NCI-H2107 (cell line): Measurements from ENCODE around the gene SVEP1.
A peak's percentile ranks its signal among the peaks of the same experiment; 100 is the strongest.
"Not testable (repeated sequence)": the region's sequence is repeated elsewhere in the genome, so short reads cannot be mapped to it uniquely, and the experiment has no call there.

Source experiments
- DNase-seq: peaks from one replicate; lab custom pipeline; 2025; lab: John Stamatoyannopoulos, UW

SVEP1 gene

DNA sequence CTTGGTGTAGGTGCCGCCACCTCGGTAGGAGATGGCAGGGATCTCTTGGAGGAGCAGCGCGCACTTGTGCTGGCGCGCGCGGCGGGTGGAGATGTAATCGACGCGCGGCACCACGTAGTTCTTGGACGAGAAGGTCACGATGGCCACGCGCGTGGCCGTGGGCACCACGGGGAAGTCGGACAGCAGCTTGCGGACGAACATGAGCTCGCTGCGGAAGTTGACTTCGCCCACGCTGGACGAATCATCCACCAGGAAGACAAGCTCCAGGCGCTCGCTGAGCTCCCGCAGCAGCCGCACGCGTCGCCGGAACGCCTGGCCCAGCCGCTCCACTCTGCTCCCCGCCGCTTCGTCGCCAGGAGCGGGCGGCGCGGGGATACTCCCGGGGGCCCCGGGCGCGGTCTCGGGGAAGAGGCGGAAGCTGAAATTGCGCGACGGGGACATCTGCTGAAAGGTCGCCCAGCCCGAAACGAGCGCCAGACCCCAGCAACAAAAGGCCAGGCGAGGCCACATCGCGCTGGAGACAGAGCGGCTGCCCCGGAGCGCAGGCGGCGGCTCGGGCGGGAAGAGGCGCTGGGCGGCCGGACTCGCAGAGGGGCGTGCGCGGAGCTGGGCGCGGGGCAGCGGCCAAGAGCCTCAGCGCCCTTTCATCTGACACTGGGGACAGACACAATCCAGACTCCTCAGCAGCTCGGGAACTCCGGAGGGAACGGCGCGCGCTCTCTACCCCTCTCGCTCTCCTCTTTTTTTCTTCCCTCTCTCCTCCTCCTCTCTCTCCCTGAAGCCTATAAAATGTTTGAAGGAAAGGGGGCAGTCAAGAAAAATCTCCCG, at the start of gene SVEP1:
Gene SVEP1, minus strand, starts transcription at position 708 of the 828 bp plus-strand sequence. Its CDS starts 198 bp downstream, at position 510.
- DNase-seq = no peak

DNA sequence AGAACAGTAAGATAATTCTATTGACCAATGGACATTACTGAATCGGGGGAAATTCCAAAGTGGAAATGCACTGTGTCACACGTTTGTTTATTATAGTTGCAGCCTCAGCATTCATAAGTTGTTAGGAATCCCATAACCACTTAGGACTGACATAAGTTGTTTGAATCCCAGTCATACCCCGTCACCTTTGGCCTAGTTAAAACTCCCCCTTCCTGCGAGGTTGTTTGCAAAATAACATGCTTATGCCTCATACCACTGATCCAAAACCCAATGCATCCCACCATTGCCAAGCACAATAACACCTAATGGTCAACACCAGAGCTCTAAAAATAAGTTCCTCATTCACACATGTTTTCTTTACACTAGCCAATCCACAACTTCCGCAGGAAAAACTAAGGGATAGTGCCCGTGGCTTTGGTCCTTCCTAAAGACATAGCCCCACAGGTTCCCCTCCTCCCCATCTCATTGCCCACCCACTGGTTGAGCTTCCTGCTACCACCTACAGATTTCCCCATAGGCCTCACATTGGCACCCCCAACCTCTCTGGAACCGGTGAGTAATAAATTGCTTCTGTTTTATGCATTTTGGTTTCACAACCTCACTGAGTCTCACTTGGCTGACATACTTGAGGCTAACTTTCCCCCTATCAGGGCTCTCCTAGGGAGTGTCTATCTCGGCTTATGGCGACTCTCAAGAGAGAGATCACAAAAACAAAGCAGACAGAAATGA, 46.7 kb upstream of the SVEP1 start:
- no peak for DNase-seq

DNA sequence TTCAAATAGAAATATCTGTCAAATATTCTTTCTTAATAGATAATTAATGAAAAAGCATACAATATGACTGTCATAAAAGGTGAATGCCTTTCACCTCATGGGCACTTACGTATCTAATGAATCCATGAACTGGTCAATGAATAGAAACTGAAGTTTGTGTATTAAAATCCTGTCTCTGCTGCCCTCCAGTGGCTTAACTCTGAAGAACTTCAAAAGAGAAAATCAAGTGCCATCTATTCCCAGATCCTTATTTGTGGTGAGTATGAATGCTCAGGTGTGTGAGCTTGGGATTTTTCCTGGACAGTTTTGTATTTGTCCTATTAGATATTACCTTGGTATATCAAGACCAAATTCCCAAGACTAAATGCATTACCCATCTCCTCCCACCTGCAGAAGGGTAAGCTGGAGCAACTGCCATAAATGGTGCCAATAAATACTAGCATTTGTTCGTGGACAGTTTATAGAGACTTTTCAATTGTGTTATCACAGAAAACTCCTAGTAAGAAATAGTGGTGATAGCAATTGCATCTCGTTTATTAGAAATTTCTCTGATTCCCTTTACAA, 44.0 kb upstream of the SVEP1 start:
- DNase-seq = peak; percentile 7

DNA sequence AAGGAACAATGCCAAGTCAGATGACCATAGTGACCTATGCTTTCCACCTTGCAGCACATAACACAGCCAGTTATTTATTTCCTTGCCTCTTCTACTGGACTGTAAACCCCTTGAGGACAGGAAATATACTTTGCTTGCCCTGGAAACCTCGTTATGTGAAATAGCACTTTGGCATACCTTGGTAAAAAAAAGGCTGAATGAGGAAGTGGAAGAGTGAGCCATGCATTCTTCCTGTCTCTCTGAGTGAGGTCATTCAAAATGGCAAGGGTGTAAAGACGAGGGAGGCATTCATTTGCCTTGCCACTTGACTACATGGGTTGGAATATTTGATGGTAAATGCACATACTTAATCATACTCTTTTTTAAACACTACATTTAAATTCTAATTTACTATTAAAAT, 42.8 kb upstream of the SVEP1 start:
- DNase-seq = no peak

DNA sequence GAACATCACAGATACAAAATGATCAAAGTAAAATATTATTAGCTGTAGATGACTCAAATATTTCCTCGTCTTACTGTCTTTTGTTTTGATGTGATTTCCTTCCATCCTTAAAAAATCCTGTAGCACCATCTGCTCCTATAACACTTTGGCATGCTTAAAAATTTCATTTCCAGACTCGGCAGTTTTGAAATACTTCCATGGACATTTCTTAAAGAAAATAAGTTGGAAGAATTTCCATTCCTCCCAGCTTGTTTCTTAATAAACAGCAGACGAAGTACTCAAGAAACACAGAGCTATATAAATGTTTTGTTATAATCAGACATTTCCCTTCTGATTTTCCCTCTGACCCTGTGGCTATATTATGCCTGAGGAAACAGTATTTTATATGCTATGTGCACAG, 41.2 kb upstream of the SVEP1 start:
- no peak for DNase-seq

DNA sequence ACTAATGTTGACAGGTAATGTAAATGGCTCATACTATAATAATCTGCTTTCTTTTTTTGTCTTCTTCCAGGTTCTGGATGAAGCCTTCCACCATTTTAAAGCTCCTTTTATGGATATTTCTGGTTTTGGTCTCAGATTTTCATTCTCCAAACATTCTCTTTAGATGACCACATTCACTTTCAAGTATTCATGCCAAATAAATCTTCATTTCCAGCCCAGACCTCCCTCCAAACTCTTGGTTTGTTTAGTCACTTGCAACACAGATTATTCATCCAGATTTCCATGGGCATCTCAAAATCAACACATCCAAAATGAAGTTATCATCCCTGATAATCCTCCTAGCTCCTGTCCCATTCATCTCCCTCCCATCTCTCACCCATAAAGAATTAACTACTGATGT, 40.3 kb upstream of the SVEP1 start:
- DNase-seq = no peak

DNA sequence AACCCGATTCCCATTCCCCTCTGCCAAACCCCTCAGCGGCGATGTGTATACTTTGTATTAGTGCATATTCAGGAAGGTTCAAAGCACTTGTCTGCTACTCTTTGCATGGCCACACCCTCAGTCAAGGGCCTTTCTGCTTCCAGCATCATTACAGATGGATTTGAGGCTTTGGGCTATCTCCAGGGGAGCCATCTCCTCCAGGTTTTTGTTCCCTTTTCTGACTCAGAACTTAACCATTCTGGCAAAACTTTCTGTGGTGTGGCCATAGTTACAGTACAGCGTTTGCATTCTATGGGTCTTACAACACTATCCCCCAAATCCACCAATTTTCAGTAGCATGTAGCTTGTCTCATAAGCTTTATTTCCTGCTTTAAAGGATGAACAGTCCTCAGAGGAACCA, 36.0 kb upstream of the SVEP1 start:
- DNase-seq = no peak

DNA sequence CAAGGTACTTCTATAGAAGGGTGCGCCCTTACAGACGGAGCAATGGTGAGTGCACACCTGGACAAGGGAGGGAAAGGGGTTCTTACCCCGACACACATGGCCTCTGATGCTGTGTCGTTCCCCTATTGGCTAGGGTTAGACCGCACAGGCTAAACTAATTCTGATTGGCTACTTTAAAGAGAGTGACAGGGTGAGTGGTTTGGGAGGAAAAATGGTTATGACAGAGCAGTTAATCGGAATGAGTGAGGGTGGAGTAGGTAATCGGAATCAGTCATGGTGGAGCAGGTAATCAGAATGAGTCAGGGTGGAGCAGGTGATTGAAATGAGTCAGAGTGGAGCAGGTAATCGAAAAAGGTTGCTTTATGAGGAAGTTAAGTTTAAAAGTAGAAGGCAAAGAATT, 35.0 kb upstream of the SVEP1 start:
- DNase-seq = not testable (repeated sequence)

DNA sequence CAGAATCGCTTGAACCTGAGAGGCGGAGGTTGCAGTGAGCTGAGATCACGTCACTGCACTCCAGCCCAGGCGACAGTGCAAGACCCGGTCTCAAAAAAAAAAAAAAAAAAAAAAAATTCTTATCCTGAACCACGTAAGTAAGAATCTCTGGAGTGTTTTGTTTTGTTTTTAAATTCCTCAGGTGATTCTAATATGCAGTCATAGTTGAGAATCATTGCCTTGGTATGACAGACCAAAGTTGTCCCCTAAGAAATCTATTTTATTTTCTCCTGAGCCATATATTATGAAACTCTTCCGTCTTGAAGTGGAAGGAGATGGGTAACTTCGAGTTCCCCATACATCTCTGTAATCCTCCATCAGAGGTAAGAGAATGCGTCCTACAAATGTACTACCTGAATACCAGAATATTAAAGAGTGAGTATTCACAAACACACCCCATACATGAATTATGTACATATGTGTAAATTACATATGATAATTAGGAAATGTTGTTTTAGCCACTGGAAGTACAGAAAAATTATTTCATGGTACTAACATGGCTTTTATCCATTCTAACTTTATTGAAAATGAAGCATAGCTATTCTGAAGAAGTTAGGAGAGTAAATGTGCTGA, 26.7 kb upstream of the SVEP1 start:
- DNase-seq = no peak

DNA sequence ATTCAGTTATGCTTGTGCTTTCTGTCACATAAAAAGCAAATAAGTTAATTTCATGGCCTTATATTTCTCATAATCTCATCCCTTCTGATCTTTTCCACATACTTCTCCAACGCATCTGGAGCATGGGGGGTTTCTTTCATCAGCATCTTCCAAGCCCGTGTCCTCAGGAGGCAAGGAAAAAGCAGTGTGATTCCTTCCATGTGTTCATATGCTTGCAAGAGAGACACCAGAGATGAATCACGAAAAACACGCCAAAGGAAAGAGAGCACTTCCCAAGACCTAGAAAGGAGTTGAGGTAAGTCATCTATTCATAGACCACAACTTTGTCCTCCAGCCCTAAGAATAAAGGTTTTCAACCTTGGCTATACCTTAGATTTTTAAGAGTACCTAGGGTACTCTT, 26.0 kb upstream of the SVEP1 start:
- no peak for DNase-seq

DNA sequence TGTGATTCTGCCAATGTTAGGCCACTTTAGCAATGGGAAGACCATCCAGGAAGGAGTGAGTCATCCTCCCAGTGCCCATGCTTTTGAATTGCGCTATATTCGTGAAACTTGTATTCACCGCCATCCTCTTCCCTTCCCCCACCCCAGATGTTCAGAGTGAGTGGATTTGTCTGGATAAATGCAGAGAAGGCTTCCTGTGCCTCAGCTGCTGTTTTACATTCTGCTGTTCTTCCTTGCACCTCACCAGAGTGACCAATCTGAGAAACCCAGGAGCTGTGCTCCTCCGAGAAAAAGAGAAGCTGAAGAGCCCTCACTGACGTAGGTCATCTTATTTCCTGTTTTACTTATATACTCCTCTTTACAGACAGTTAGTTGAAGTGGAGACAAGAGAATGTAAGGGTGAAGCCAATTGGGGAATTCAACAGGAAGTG, 24.6 kb upstream of the SVEP1 start:
- no peak for DNase-seq

DNA sequence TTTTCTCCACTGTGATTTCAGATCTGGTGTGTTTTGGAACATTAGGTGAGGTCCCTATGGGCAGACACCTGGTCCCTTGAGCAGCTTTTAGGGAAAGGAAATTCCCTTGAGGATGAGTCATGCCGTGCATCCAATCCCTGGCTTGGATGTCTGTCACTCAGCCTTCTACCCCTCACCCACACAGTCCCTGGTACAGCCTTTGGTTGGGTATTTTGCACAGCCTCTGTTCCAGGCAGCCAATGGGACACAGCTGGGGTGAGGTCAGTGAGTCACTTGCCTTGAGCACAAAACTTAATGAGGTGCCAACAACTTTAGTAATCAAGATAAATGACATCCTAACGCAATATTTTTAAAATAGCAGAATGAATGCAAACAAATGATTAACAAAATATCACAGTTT, 22.7 kb upstream of the SVEP1 start:
- no peak for DNase-seq

DNA sequence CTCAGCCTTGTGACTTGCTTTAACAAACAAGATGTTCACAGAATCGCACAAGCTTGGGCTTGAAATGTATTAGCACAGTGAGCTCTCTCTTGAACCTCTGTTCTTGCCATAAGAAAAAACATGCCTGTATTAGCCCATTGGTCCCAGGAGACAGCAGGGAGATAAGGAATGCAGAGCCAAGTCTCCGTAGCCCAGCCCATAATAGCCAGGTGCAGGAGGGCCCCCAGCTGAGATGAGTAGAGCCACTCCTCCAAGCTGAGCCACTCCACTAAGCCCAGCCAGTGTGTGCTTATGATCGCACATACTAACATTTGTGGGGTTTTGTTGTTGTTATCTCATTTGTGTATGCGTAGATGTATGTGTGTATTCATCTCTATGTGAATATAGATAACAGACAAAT, 21.6 kb upstream of the SVEP1 start:
- DNase-seq = no peak

DNA sequence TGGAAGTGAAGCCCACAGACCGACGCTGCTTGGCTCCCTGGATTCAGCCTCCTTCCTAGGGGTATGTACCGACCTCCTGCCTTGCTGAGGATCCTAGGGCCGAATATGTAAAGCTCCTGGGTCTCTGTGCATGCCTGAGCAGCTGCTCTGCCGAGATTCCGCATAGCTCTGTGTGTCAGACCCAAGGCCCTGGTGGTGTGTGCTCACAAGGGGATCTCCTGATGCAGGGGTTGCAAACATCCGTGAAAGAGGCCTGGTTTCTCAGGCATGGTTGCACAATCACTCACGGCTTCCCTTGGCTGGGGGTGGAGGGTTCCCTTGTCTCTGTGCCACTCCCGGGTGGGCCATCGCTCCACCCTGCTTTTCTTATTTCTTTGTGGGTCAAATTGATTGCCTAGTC, 19.9 kb upstream of the SVEP1 start:
- DNase-seq = no peak

DNA sequence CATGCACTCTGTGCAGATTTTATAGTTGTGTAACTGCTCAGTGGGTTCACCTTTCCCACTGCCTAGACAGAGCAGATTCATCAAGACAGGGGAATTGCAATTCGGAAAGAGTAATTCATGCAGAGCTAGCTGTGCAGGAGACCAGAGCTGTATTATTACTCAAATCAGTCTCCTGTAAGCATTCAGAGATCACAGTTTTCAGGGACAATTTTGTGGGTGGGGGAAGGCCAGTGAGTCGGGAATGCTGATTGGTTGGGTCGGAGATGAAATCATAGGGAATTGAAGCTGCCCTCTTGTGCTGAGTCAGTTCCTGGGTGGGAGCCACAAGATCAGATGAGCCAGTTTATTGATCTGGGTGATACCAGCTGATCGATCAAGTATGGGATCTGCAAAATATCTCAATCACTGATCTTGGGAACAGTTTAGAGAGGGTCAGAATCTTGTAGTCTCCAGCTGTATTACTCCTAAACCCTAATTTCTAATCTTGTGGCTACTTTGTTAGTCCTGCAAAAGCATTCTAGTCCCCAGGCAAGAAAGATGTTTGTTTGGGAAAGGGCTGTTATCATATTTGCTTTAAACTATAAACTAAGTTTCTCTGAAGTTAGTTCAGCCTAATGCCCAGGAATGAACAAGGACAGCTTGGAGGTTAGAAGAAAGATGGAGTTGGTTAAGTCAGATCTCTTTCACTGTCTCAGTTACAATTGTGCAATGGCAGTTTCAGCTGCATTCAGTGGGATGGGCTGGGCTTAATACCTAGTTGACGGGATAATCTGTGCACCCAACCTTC, 12.7 kb upstream of the SVEP1 start:
- no peak for DNase-seq

DNA sequence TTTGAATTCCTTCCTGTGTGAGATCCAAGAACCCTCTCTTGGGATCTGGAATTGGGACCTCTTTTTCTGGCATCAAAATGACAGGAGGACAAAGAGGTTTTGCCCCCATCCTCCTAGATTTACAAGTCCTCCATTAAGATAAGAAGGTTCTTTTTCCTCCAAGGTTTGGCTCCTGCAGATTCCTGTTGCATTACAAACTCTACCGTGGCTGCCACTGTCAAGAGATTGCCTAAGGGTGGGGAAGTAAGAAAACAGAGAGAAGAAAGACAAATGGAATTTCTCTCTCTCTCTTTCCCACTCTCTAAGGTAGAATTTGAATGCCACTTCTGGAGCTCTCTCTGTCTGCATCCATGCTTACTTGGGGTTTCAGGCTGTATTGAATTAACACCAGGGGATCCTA, 12.0 kb upstream of the SVEP1 start:
- DNase-seq = no peak

DNA sequence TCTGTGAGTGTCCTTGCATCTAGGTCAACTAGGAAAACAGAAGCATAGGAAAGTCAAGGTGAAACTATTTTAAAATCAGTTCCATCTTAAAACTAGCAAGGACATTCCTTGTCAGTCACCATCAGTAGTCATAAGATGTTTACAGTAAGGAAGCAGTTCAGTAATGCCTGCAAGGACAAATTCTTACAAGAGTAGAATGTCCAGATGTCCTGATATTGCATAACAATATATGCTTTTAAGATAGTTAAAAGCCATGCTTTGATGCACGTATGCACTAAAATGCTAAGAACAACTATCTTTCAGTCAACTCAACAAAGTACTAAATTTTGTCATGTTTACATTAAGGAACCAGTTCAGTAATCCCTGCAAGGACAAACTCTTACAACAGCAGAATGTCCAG, 11.3 kb upstream of the SVEP1 start:
- no peak for DNase-seq

DNA sequence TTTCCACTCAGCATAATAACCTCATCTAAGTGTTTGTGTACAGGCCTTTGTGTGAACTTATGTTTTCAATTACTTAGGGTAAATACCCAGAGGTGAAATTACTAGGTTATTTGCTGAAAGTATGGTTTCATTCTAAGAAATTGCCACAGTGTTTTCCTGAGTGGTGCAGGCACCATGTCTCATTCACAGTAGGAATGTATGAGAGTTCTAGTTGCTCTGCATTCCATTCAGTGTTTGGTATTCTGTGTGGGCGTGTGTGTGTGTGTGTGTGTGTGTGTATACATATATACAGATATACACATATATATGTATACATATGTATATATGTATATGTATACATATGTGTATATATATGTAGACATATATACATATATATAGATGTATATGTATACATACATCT, 8.8 kb upstream of the SVEP1 start:
- no peak for DNase-seq

DNA sequence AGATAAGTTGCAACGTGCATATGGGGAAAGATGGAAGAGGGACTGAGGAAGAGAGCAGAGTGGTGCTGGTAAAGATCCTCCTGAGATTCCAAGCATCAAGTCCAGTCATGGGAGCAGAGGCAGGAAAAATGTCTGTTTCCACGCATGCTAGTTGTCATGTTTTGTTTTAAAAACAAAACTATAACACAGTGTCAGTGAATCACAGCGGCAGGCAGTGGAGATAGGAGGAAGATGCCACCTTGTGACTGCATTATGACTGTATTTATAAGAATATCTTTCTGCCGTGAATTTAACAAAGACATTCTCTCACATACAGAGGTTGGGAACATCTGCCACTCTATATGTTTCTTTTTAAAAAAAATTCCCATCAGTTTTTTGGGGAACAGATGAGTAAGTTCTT, 3.7 kb upstream of the SVEP1 start:
- no peak for DNase-seq

DNA sequence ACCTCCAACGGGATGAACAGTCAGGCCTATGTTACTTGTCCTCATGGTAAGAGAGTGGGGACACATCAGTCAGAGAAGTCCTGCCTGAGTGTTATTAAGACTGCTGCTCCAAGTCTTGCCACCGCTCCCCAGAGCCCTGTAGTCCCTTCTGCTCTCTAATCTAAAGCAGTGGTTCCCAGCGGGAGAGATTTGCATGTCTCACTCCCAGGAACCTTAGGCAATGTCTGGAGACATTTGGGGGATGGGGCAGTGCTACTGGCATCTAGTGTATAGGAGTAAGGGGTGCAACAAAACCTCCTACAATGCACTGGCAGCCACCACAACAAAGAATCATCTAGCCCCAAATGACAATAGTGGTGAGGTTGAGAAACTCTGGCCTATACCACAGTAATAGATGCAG, 2.6 kb upstream of the SVEP1 start:
- no peak for DNase-seq

DNA sequence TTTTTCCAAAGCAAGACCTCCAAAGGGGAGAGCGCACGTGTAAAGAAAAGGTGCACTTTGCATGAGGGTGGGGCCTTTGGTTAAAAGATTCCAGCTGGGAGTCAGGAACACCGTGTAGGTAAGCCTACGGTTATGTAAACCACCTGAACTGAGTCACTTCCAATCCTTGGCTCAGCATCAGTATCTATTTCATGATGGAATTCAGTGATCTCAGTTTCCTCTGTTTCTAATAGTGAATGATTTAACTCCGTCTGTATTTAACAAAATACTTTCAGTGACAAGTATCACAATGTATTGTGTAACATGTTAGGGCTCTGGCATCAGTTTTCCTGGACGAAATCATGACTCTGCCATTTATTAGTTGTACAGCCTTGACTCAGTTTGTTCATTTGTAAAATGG, 1.3 kb upstream of the SVEP1 start:
- DNase-seq = no peak

DNA sequence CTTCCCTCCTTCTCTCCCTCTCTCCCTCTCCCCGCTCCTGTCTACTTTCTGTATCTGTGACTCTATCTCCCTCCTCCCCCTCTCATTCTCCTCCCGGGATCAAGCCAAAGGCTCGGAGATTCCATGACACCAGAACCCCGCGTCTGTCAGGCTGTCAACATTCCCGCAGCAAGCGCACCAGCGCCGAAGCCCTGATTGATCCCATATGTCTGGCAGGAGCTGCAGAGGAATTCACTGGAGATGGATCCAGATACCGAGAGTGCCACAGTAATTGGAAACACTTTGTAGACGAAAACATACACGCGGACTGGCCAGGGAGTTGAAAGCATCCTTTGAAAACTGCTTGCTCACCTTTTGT, 300 bp upstream of the SVEP1 start:
- no peak for DNase-seq
